HG03571 (cell line): Measurements from ENCODE around the gene ADARB2.

Source experiments
- ATAC-seq: cut with Tn5 transposase; IDR thresholded peaks from one replicate; pipeline ENCODE4 v1.9.1; 2021; ENCODE audit not compliant: unreplicated experiment

ADARB2 gene

DNA sequence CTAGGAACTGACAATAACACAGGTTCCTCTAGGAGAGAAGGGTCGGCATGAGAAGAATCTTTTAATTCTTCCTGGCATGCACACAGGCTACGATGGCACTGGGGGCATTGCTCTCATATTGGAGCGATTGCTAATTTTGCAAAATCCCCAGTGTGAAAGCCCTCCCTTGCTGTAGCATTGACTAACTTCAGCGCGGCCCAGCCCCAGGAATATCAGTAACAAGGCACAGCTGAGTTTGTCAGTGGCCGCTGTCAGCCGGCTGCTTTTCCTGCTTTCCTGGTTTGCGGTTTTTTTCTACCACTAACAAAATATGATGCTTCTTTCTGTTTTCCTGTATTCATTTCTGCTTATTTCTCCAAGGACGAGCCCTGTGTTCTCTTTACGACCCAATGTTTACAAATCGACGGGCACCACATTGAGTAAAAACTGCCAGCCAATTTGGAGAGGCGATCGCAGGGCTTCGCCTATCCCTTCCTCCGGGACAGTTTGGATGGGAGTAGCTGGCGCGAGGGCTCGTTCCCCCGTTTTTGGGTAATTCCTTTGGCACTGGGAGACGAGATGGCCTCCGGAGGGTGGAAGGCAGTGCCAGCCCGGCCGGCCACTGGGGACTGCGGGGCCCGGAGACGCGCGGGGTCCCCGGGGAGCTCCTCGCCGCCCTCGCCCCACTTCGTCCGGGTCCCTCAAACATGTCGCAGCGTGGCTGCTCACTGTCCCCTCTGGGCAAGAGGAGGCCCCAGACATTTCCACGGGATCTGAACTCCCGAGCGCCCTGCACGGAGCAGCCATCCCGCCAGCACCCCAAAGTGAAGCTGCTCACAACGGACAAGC, 967 bp downstream of the ADARB2 start:
- no peak for ATAC-seq

DNA sequence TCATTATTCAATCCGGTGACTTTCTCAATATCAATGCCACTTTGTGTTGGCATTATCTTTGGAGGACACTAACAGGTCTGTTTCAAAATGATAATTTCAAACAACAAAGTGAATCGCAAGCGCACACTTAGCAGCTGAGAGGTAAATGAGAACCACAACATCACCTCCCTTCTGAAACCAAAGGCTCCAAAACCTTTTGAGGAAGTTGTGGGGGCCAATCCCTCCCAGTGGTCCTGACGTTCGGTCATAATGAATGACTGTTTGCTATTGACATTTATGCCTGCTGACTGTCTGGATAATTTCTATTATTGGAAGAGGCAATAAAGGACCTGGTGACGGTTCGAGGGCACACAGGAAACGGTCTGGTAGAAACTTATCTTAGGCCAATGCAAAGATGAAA, 1.8 kb downstream of the ADARB2 start:
- ATAC-seq, result no peak

DNA sequence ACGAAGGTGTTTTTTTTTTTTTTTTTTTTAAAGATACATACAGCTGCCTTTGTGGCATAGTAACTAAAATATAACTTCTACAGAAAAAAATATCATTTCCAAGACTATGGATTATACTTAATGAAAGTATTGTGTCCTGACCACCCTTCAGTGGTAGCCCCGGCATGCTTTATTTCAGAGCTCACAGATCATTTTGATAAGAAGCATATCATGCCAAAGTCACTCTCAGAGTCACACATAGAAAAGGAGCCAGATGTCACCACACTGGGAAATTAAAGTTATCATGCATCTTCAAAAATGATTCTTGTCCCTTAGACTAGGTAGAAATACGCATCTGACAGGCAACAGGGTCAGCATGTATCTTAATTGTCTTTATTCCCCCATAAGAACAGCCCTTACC, 3.0 kb downstream of the ADARB2 start:
- no peak for ATAC-seq

DNA sequence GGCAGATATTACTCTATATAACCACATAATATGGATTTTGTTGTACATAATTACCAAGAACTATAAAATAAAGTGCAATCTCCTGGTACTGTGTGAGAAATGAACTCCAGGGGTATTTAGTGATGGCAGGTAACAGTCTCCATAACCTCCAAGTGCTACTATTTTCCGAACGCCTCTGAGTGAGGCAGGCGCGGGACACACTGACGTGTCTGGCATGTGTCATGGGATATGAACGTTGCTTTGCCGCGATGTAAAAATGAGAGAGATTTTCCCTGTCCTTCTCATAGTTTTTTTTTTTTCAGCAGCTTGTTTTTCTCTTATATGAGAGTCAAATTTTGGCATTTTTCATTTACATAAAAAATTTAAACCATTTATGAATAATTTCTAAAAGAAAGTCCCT, 3.6 kb downstream of the ADARB2 start:
- no peak for ATAC-seq

DNA sequence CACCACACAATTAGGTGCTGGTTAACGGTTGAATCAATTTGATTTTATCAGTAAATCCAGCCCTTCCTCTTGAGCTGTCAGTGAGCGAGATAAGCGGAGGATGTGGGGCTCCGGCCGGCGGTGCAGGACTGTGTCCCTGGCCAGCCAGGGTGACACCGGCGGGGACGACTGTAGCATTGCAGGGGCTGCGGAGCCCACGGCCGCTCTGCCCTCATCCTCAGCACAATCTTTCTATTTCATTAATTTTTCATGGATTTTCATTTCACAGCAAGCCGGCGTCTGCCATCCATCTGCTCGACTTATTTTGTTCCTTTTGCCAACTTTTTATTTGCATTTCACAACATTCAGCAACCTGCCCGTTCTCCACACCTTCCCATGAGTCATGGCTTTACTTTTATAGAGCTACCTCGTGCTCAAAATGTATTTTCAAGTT, 4.7 kb downstream of the ADARB2 start:
- ATAC-seq, result no peak

DNA sequence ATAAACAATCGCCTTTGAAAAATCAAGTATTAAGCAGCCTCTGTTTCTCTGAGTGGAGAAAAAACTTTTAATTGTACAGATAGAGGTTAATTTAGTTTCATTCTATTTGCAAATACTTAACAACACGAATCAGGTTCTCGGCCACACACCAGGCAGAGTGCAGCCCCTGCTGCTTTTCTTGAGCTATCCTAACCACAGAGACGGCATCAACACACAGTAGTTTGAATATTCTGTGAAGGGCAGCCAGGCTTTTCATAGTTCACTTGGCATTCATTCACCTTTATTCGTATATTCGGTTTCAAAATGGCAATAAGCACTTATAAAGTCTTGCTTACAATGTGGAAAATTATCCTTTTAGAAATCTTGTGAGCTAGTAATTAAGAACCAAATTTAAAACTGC, 5.7 kb downstream of the ADARB2 start:
- no peak for ATAC-seq

DNA sequence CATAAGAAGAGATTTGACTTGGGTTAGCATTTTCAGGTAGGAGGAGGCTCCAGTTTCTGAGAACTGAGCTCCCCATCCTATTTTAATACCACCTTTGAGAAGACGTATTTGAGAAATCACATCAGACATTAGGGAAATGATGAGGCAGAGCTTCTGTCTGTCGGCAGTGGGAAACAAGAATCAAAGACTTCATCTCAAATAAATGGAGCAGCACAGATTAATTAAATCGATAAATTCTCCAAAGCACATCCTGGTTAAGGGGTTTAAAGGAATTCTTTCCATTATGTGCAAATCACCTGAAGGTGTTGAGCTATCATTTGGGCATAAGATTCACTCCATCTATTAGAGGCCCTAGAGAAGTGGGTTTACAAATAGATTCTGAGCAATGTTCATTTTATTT, 7.6 kb downstream of the ADARB2 start:
- no peak for ATAC-seq

DNA sequence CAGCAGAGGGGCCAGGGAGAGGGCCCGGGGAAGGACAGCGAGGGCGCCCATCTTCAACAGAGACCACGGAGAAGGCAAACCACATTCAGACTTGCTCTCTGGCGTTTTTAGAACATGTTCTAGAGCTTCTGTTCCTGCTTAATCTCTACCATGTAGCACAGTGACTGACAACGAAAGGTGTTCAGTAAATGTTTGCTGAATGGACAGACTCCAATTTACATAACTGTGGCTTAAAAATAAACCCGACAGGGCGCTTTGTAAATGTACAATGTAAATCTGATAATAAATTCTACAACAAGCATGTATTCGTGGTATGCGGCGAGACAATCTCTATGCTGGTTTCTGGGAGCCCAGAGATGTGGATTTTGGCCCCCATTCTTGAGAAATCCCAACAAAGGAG, 10.5 kb downstream of the ADARB2 start:
- no peak for ATAC-seq

DNA sequence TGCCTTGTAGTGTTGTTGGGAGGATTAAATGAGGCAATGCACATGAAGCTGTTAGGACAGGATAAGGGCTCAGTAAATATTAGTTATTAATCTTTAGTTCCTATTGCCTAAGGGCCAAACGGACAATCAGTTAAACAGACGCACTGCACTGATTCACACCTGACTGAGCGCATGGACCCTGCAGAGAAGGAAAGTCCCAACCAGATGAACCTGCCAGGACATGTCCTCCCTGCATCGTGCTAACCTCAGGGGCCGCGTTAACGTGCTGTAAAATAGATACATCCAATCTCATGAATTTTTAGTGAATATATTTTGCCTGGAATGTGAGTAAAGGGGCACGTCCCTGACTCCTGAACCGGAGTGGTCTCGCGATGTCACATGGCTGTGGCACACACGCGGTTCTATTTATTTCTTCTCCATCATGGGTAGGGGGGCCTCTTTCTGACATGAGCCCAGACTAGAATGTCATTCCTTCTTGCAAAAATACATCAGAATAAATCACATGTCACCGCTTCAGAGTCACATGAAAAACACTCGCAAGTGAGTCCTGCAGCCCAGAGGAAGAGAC, 12.3 kb downstream of the ADARB2 start:
- no peak for ATAC-seq

DNA sequence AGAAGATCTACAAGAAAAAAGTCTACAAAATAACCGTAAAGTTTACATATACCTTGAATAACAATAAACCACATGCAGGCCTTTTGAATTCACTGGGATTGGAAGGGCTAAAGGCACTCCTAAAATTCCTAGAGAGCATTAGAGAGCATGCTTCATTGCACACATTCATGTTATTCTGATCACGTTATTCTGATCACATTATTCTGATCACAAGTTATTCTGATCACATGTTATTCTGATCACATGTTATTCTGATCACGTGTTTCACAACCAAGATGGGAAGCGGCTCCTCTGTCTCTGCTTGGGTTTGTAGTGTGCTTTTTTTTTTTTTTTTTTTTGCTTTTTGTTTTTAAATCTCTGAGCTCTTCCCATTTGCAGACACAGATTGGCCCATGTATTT, 20.5 kb downstream of the ADARB2 start:
- no peak for ATAC-seq

DNA sequence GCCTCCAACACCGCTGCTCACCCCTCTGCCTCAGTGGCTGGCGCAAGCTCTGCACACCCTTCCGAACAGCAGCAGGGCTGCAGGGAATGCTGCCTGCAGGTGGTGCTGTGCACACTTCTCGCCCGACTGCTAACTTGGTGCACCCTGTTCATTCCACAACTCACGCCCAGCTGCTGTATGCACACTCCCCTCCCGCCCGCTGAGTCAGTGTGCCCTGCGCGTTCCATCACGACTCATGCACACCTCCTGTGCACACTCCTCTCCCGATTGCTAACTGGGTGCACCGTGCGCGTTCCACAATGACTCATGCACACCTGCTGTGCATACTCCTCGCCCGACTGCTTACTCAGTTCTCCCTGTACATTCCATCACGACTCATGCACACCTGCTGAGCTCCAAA, 21.5 kb downstream of the ADARB2 start:
- ATAC-seq, result no peak

DNA sequence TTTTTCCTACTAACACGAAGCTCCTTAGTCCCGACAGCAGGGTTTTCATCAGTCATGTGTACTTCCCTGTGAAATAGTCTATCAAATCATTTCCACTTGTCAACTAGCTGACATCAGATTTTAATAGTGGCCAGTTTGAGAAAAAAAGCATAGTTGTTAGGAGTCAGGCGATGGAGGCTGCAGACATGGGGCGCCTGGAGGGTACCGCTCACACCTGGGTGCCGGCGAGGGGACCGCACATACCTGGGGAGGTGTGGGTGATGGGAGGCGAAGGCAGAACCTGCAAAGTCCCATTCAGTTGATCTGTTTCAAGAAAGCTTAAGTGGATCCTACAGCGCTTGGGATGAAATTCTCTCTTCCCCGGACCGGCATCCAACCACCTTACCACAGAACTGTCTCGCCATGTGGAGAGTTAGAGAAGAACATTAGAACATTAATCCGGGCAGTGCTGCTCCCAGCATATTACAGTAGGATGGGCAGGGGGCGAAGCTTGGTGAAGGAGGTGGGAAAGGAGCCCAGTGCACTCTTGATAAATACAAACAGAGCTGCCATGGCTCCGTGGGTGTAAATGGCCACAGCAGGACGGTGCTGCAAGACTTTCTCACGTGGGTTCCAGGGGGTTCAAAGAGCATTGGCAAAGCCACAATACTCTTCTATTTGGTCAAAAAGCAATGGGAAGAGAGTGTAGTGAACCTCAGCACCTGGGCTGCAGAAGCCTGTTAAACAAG, 24.2 kb downstream of the ADARB2 start:
- no peak for ATAC-seq

DNA sequence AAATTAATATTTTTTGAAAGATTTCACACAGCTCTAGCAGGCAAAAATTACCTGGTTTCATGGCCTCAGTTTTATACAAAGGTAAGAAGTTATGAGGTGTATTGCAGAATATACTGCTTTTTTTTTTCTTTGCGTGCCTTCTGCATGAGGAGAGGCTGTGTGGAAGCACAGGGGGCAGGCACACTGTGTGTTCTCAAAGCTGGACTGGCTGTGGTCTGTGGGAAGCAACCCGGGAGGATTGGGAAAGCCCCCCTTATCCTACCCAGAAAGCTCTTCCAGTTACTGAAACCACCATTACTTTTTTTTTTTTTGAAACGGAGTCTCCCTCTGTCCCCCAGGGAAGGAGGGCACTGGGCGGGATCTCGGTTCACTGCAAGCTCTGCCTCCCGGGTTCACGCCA, 25.0 kb downstream of the ADARB2 start:
- no peak for ATAC-seq

DNA sequence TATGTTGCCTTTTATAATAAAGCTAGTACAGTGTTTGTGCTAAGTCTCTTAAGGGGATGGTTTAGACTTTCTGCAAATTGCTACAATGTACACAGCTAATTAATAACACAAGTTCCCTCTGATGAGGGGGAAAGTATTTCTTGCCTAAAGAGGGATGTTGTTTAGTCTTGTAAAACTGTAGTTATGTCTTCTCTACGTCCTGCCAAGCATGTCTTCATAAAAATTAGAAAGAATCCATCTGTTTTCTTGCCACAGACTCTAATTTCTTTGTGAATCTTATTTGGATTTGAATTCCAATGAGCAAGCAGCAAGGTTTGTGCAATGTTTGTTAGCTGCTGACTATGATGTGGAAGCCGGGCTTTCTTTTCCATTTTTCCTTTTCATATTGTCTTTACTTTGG, 28.2 kb downstream of the ADARB2 start:
- no peak for ATAC-seq

DNA sequence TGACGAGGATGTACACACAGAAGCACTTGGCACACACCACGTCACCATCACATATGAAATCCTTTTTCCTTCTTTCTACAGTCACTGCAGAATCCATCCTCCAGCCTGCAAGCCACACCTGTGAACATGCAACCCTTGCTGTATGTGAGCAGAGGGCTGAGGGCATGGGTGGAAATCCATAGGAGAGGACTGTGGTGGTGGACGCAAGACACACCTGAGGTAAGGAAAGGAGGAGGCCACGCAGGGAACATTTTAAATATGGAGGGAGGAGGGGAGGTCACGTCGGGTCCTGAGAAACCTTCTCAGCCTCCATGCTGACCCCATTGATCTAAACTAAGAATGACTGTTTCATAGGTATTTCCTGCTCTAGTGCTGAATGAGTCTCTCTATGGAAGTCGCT, 28.6 kb downstream of the ADARB2 start:
- ATAC-seq, result no peak

DNA sequence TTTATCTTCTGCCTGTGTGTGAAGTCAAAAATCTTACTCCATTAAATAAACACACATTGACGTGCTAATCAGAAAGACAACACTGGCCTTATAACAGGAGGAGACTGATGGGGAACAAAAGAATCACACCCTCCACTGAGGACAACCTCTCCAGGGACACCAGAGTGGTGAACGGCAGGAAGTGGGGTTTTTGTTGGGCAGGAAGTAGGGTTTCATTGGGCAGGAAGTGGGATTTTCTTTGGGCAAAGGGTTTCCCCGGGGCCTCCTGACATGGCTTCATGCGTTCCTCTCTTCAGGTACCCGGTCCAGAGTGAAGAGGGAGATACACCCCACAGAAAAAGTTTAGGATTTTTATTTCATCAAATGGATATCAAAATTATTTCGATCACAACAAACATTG, 30.6 kb downstream of the ADARB2 start:
- ATAC-seq, result peak; percentile 53

DNA sequence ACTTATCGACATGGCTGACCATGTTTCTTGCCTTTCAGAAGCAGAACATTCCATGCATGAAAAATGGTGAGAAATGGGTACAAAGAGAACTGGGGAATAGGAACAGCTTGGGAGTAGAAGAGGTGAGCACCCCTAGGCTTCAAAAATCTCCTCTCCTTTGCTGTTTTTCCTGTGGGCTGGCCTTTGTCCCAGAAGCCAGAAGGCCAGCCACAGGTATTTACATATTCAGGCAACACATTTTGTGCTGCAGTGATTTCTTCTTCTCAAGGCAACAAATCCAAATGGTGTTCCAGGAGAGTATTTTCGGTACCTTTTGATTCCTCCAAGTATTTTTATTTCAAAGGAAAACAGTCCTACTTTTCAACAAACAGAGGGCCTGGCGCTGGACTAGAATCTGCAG, 31.1 kb downstream of the ADARB2 start:
- ATAC-seq, result no peak

DNA sequence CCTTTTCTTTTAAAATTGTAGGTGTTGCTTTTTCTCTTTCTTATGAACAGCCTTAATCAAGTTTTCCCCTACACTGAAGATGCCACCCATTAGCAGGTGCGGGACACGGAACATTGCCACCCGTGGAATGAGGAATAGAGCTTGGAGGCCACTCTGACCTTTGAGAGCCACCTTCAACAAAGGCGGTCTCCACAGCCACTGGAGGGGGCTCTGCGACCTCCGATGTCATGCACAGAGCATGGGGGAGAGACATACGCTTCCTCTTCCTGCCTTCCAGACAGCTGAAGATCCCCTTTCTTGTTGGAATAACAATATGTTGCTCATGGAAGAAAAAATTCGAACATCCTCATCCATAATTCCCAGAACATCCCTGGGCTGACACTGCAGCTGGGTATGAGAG, 39.1 kb downstream of the ADARB2 start:
- no peak for ATAC-seq

DNA sequence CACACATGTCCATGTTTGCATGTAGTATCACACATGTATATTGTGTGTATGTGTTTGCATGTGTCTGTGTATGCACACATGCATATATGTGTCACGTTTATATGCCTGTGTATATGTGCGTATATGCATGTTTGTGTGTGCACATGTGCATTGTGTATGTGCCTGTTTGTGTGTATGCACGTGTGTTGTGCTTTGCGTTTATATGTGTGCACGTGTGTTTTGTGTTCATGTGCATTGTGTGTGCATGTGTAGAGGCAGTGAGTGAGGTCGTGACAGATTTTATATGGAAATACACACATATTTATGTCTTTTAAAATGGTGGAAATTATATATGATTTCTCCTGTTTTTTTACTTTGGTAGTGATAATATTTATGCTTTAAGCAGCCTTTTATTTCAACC, 41.2 kb downstream of the ADARB2 start:
- ATAC-seq, result no peak

DNA sequence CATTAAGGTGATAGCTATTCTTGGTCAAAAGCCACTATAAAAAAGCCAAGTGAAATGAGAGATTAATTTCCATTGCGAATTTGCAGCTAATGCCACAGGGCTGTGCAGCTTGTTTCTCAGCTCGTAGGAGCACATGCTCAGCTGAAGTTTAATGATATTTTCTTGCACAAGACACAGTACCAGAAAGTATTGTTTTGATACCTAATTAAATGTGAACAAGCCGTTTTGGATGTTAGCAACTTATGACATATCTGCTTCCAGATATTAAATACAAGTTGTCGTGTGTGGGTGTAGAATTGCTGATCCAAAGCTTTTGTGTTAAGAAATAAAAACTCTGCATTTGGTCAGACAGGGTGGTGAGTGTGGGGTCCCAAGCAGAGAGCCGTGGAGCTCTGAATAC, 47.2 kb downstream of the ADARB2 start:
- ATAC-seq, result no peak

DNA sequence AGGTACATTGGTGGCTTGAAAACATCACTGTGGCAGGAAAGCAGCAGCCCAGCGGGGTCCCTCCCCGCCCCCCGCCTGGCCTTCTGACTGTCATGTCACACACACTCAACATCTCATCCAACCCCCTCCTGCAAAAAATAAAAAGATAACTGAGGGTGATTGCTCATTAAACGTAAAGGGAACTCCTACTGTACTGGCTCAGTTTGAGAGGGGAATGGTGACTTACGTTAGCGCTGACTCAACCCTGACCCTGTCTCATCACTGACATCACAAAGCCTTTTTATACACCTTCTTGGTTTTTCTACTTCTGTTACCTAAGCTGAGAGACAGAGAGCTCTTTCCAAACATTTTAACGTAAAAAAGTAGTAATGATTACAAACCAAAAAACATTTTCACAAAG, 48.8 kb downstream of the ADARB2 start:
- no peak for ATAC-seq

DNA sequence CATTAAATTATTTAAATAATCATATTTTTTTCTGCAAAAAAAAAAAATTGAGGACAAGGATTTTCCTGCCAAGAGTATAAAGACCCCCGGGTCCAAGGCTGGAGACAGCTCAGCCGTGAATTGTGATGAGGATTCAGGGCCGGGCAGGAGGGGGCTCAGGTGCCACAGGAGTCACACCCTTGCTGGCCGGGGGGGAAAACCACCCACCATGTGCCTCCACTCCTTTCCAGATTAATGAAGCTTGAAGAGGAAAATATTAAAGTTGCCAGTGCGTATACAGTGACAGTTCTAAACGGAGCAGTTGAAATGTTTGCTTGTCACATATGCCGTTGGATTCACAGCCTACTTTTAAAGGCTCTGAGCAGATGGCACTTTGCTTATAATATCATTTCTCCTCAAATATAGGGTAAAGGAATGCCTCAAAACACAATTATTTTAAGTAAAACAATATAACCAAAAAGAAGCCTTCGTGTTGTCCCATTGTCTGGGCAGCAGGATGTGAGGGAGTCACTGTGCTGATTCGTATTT, 49.6 kb downstream of the ADARB2 start:
- no peak for ATAC-seq
